ENCODE results near the gene IL1RAPL1.

IL1RAPL1 gene

DNA sequence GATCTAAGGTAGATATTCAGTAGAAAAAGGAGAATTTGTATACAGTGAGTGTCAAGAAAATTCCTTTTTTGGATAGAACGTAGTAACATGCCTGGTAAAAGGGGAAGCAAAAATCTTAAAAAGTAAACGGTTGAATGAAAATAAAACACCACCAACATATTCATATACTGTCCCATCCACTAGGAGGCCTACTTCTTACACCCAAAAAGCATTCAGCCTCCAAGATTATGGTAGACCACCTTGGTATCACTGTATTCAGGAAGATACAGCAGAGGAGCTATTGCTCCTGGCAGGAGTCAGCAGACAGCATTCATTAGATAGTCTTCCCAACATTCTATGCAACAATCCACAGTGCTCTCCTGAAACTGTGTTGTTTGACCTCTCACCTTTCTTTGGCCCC lies 1353.5 kb downstream of the IL1RAPL1 start:
- H3K36me3 ChIP-seq (ENCODE audit: insufficient read depth, low read depth, low read length), result no peaks in the 10 kb centered on the region
- H3K9ac ChIP-seq (ENCODE audit: low read depth, low read length), result no peak overlapping the region
- H3K9me3 ChIP-seq (ENCODE audit: insufficient read depth, low read depth, low read length), result no peaks in the 10 kb centered on the region
- no peak overlapping the region for H3K27ac ChIP-seq (ENCODE audit: low read length)
- no peaks in the 10 kb centered on the region for H3K27me3 ChIP-seq (ENCODE audit: insufficient read depth, low read length)
- H3K4me1 ChIP-seq (ENCODE audit: insufficient read depth, low read length), result peaks cover 11% of the 10 kb centered on the region; the same call in 1 of the 2 replicates
- H3K4me3 ChIP-seq (ENCODE audit: low read length), result no peak overlapping the region

DNA sequence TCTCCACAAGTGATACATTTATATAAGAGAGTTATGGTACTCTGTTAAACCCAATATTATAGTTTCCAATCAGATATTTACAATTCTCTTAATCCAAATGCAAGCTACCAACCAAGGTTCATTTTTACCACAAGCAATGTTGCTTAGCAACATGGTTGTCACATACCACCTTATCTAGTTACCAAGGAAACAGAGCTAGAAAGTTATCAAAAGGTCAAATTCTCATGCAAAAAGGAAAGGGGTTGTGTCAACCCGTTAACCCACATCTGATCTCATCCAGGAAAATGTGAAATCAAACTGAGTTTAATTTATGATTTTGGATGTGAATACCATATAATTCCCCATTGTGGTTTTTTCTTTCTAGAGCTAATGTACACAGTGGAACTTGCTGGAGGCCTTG lies 1354.0 kb downstream of the IL1RAPL1 start:
- H3K27ac ChIP-seq (ENCODE audit: low read length), result no peak overlapping the region
- H3K9me3 ChIP-seq (ENCODE audit: insufficient read depth, low read depth, low read length), result no peaks in the 10 kb centered on the region
- H3K9ac ChIP-seq (ENCODE audit: low read depth, low read length), result no peak overlapping the region
- peaks cover 8% of the 10 kb centered on the region; the same call in 1 of the 2 replicates for H3K4me1 ChIP-seq (ENCODE audit: insufficient read depth, low read length)
- no peaks in the 10 kb centered on the region for H3K36me3 ChIP-seq (ENCODE audit: insufficient read depth, low read depth, low read length)
- no peak overlapping the region for H3K4me3 ChIP-seq (ENCODE audit: low read length)
- no peaks in the 10 kb centered on the region for H3K27me3 ChIP-seq (ENCODE audit: insufficient read depth, low read length)

DNA sequence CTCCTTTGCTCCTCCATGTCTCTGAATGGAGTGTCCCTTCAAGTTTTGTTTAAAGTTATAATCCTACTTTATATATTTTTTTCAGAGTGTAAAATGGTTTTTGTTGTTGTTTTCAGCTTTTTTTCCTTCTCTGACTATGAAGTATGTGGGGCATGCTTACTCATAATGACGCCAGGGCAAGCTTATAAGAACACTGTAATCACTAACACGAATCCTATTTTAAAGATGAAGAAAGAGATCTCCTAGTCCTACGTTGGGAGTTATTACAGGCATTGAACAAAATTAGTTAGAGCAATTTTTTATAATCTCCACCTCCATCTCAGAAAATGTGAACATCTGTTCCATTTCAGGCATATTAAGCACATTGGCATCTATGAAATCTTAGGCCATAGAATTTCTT lies 1360.0 kb downstream of the IL1RAPL1 start:
- Histone ChIP-seq H3K27ac (ENCODE audit: low read length) (no peak overlapping the region), H3K36me3 (ENCODE audit: insufficient read depth, low read depth, low read length) (no peaks in the 10 kb centered on the region), H3K9me3 (ENCODE audit: insufficient read depth, low read depth, low read length) (no peaks in the 10 kb centered on the region), H3K9ac (ENCODE audit: low read depth, low read length) (no peak overlapping the region), H3K4me1 (ENCODE audit: insufficient read depth, low read length) (no peaks in the 10 kb centered on the region), H3K27me3 (ENCODE audit: insufficient read depth, low read length) (no peaks in the 10 kb centered on the region), H3K4me3 (ENCODE audit: low read length) (no peak overlapping the region)

DNA sequence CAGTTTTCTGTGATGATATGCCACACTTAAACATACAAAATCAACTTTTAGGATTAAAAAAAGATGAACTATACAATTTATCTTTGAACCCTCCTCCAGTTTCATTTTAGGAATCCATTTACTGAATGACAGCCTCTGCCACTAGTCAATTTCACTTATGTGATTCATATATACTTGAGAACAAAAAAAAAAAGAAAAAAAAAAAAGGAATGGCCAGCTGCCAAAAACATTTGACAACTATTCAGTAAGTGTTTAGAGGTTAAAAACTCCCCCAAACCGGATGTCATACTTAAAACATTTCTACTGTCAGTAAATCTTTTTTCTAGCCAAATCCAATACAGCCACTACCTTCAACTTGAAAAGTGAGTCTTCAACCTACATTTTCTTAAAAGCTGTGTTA lies 1361.4 kb downstream of the IL1RAPL1 start:
- H3K4me1 ChIP-seq (ENCODE audit: insufficient read depth, low read length), result no peaks in the 10 kb centered on the region
- H3K27ac ChIP-seq (ENCODE audit: low read length), result no peak overlapping the region
- no peaks in the 10 kb centered on the region for H3K27me3 ChIP-seq (ENCODE audit: insufficient read depth, low read length)
- H3K36me3 ChIP-seq (ENCODE audit: insufficient read depth, low read depth, low read length), result no peaks in the 10 kb centered on the region
- no peak overlapping the region for H3K4me3 ChIP-seq (ENCODE audit: low read length)
- no peaks in the 10 kb centered on the region for H3K9me3 ChIP-seq (ENCODE audit: insufficient read depth, low read depth, low read length)
- H3K9ac ChIP-seq (ENCODE audit: low read depth, low read length), result no peak overlapping the region

DNA sequence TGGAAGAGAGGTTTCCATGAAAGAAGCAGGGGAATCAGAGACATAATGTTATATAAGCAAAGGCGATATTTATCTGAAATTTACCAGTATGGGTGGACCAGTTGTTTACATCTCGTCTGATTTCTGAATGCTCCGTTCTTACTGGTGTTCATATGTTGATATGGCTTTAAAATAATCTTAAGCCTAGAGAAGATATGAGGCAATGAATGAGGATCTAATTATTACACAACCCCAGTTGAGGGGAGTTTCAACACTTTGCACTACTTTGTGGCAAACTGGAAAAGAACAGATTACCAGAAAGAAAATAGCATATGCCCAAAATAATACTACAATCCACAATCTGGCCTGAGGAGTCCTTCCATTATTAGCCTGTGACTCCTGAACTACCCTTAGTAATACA lies 1364.8 kb downstream of the IL1RAPL1 start:
- H3K4me3 ChIP-seq (ENCODE audit: low read length), result no peak overlapping the region
- H3K4me1 ChIP-seq (ENCODE audit: insufficient read depth, low read length), result no peaks in the 10 kb centered on the region
- H3K9me3 ChIP-seq (ENCODE audit: insufficient read depth, low read depth, low read length), result no peaks in the 10 kb centered on the region
- no peak overlapping the region for H3K27ac ChIP-seq (ENCODE audit: low read length)
- no peak overlapping the region for H3K9ac ChIP-seq (ENCODE audit: low read depth, low read length)
- no peaks in the 10 kb centered on the region for H3K36me3 ChIP-seq (ENCODE audit: insufficient read depth, low read depth, low read length)
- no peaks in the 10 kb centered on the region for H3K27me3 ChIP-seq (ENCODE audit: insufficient read depth, low read length)

DNA sequence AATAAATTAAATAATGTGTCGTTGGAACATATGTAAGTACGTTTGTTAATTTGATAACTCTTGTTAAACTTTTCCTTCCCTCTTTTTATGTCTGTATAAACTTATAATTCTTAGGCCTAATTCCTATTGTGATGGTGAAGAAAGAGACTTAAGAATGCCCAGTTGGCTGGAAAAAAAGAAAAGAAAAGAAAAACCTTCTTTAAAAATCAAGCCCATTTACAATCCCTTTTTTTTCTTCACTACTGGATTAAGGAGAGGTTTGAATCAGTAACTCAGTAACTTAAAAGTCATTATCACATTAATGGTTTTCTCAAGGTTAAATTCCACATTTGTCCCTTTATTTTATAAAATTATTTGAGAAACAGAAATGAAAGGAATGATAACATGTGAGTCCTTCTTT lies 1374.8 kb downstream of the IL1RAPL1 start:
- H3K9ac ChIP-seq (ENCODE audit: low read depth, low read length), result no peak overlapping the region

DNA sequence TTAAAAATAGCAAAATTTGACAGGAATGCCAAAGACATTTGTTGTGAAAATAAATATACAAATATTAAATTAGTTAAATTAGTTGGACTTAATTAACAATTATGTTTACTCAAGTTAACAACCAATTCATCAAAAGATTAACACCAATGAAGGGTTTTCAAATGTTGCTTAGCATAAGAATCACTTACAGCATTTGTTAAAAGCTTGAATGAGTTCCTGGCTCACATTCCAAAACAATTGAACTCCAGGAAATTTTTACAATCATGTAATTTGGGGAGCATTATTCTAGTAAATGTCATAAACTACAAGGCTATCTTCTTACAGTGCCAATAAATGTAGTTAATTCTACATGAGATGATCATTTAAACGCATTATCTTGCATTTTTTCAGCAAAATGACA lies 1378.4 kb downstream of the IL1RAPL1 start:
- peaks cover 15% of the 10 kb centered on the region; the same call in 1 of the 2 replicates for H3K4me1 ChIP-seq (ENCODE audit: insufficient read depth, low read length)
- no peak overlapping the region for H3K27ac ChIP-seq (ENCODE audit: low read length)
- H3K27me3 ChIP-seq (ENCODE audit: insufficient read depth, low read length), result no peaks in the 10 kb centered on the region
- H3K4me3 ChIP-seq (ENCODE audit: low read length), result peak overlapping the region; percentile 21; the same call in 1 of the 2 replicates
- no peaks in the 10 kb centered on the region for H3K9me3 ChIP-seq (ENCODE audit: insufficient read depth, low read depth, low read length)
- H3K9ac ChIP-seq (ENCODE audit: low read depth, low read length), result no peak overlapping the region
- no peaks in the 10 kb centered on the region for H3K36me3 ChIP-seq (ENCODE audit: insufficient read depth, low read depth, low read length)

More for the DNA sequence above, 1374.8 kb downstream of the IL1RAPL1 start:
- no peak overlapping the region for H3K27ac ChIP-seq (ENCODE audit: low read length)
- H3K27me3 ChIP-seq (ENCODE audit: insufficient read depth, low read length), result no peaks in the 10 kb centered on the region
- H3K4me1 ChIP-seq (ENCODE audit: insufficient read depth, low read length), result peaks cover 15% of the 10 kb centered on the region; the same call in 1 of the 2 replicates
- no peaks in the 10 kb centered on the region for H3K9me3 ChIP-seq (ENCODE audit: insufficient read depth, low read depth, low read length)
- no peak overlapping the region for H3K4me3 ChIP-seq (ENCODE audit: low read length)
- H3K36me3 ChIP-seq (ENCODE audit: insufficient read depth, low read depth, low read length), result no peaks in the 10 kb centered on the region

DNA sequence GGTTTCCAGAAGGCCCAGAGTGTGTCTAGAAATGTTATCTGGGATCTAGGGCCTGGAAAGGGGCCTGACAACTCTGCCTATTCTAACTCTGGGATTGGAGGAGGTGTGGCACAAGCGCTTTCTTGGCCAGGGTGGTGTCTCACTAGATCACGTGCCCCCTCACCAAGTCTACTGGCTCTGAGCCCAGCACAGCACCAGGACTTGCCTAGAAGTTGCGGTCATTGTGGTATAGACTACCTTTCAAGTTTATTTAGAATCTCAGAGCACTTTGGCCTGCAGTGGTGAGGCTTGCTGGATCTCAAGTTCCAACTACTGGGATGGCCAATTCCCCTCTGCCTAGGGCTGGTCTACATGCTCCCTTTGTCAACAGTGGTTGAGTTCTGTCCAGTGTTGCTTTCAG lies 1404.8 kb downstream of the IL1RAPL1 start:
- Histone ChIP-seq H3K4me1 (ENCODE audit: insufficient read depth, low read length) (no peaks in the 10 kb centered on the region), H3K9me3 (ENCODE audit: insufficient read depth, low read depth, low read length) (no peaks in the 10 kb centered on the region), H3K27me3 (ENCODE audit: insufficient read depth, low read length) (no peaks in the 10 kb centered on the region), H3K36me3 (ENCODE audit: insufficient read depth, low read depth, low read length) (no peaks in the 10 kb centered on the region), H3K9ac (ENCODE audit: low read depth, low read length) (no peak overlapping the region), H3K27ac (ENCODE audit: low read length) (no peak overlapping the region), H3K4me3 (ENCODE audit: low read length) (no peak overlapping the region)

DNA sequence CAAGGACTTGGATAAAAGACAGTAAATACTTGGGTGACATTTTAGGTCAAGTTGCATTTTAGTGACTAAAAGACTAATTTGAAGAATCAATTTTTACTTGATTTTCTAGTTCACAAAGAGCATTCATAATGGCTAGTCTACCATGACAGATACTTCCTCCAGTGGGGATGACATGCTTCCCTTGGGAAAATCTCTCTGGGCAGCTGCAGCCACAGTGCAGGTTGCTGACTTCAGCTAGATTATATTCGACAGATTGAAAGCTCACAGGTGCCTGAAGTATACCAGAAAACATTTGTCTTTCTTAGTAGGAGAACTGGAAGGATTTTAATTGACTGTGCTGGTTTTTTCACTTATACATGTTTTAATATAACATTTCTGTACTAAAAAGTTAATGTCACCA lies 1418.6 kb downstream of the IL1RAPL1 start:
- no peak overlapping the region for H3K9ac ChIP-seq (ENCODE audit: low read depth, low read length)
- H3K27ac ChIP-seq (ENCODE audit: low read length), result no peak overlapping the region
- peaks cover 5% of the 10 kb centered on the region; the same call in 1 of the 2 replicates for H3K4me1 ChIP-seq (ENCODE audit: insufficient read depth, low read length)
- no peaks in the 10 kb centered on the region for H3K36me3 ChIP-seq (ENCODE audit: insufficient read depth, low read depth, low read length)
- H3K27me3 ChIP-seq (ENCODE audit: insufficient read depth, low read length), result no peaks in the 10 kb centered on the region
- H3K4me3 ChIP-seq (ENCODE audit: low read length), result no peak overlapping the region
- H3K9me3 ChIP-seq (ENCODE audit: insufficient read depth, low read depth, low read length), result no peaks in the 10 kb centered on the region
